Right cardiac atrium (tissue), 5 donors: ENCODE data around the gene ZRANB3. TPM values are rescaled to one million over a fixed set of nuclear protein-coding genes. Genes with fewer than 3 reads are reported as not detected.

Experiments used
- ATAC-seq, 2 donors: fragments of 200-7000 bp; cut with Tn5 transposase; one replicate each; pipeline versions ENCODE4 v1.8.0 to v1.9.1; 2020; ENCODE audit warnings: moderate library complexity in 2 of 2, mild to moderate bottlenecking in 1 of 2
- DNase-seq, 3 donors: peaks; one replicate each; pipeline ENCODE4 v3.0.0-alpha.2; 2020
- H3K27ac ChIP-seq: one replicate; pipeline ENCODE4 v1.5.1; 2013; ENCODE audit warnings: mild to moderate bottlenecking, low read length, control low read depth, moderate library complexity
- H3K27me3 ChIP-seq: one replicate; pipeline ENCODE4 v1.6.1; 2013; ENCODE audit not compliant: control insufficient read depth, insufficient read depth
- H3K4me1 ChIP-seq: one replicate; pipeline ENCODE4 v1.6.1; 2013; ENCODE audit warnings: low read length; ENCODE audit not compliant: control insufficient read depth, insufficient read depth
- H3K4me3 ChIP-seq: one replicate; pipeline ENCODE4 v1.5.1; 2013; ENCODE audit warnings: low read length, control low read depth
- H3K9me3 ChIP-seq: one replicate; pipeline ENCODE4 v1.6.1; 2013; ENCODE audit warnings: low read length; ENCODE audit not compliant: control insufficient read depth
- WGBS: extraction: QIAGEN DNeasy Blood & Tissue Kit; methylation state at CpG from one replicate; pipeline ENCODE4 v1.1.7; 2013; 5-methylcytosine and 5-hydroxymethylcytosine counted together
- intact Hi-C, 4 donors: fragments of 100-400 bp; cut with DNase I; formaldehyde crosslinking; loops; one replicate each; pipeline versions ENCODE4 v1.11.0 to v1.14.0; 2022 to 2023
- polyA plus RNA-seq: library from polyadenylated mRNA; stranded (reverse); fragments of 200-250 nt; gene quantifications from one replicate; pipeline ENCODE4 v1.2.3, GENCODE V29; 2013
- total RNA-seq, 4 donors: library from RNA; stranded (reverse); fragmentation: NEBNext Ultra II Directional; extraction: Animal tissue kit (Norgen Biotek cat#: 25700); gene quantifications; one replicate each; pipeline ENCODE4 v1.2.1, GENCODE V29; 2021
- donor health status: healthy with polysubstance abuse.
- donor health status: DM: no; HTN: yes; CAD: no.
- donor health status: DM: no; HTN: no; CAD: no.
- donor health status: DM: no; HTN: yes; CAD: no; lungs with severe emphysema.
- donor health status: DM: yes; HTN: yes; CAD: no.

ZRANB3 gene
- total and polyA plus RNA-seq, 5 donors, result 0.88 to 4.1 (median 2.6) TPM

DNA sequence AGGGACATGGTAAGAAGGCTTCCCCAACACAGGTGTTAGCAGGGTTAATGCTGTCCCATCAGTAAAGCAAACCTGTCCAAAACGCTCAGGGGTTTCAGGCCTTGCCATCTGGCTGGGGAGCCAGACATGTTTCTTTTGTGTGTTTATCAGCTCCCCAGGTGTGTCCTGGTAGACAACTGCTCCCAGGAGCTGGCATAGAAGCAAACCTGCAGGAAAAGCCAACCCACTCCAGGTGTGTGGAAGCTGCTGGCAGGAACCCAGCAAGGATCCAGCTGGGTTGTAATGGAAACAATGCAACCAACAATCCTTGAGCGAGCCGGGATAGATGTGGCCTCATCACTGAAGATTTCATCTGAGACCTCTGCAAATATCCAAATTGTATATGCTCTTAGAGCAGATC, 355.8 kb downstream of the ZRANB3 start:
- no peaks in the 10 kb centered on the region for H3K4me1 ChIP-seq
- intact Hi-C loops, result no loop called here
- no peak overlapping the region for H3K4me3 ChIP-seq
- no peak overlapping the region for H3K27ac ChIP-seq
- H3K9me3 ChIP-seq, result no peaks in the 10 kb centered on the region
- no peaks in the 10 kb centered on the region for H3K27me3 ChIP-seq
- WGBS, result 84% methylated on average over 3 of the region's 3 CpGs
- ATAC-seq (no peak), DNase-seq (no peak)

DNA sequence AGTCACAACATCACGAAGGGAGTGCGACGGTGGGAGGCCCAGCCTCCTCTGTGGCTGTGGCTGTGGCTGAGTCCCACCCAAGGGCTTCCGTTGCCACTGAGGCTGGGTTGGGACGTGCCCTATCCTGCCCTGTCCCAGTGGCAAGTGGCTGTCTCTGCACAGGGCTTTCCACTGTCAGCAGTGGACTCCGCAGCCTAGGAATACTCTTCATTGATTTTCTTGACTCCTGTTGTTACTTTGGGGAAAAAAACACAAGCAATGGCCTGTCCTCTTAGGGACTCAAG, 356.3 kb downstream of the ZRANB3 start:
- Histone ChIP-seq H3K9me3 (no peaks in the 10 kb centered on the region), H3K27me3 (no peaks in the 10 kb centered on the region), H3K4me1 (no peaks in the 10 kb centered on the region), H3K27ac (no peak overlapping the region), H3K4me3 (no peak overlapping the region)
- WGBS, result 91% methylated on average over 6 of the region's 6 CpGs
- ATAC-seq (peak; percentile 26 to 40), DNase-seq (no peak)
- intact Hi-C loops, result no loop called here

DNA sequence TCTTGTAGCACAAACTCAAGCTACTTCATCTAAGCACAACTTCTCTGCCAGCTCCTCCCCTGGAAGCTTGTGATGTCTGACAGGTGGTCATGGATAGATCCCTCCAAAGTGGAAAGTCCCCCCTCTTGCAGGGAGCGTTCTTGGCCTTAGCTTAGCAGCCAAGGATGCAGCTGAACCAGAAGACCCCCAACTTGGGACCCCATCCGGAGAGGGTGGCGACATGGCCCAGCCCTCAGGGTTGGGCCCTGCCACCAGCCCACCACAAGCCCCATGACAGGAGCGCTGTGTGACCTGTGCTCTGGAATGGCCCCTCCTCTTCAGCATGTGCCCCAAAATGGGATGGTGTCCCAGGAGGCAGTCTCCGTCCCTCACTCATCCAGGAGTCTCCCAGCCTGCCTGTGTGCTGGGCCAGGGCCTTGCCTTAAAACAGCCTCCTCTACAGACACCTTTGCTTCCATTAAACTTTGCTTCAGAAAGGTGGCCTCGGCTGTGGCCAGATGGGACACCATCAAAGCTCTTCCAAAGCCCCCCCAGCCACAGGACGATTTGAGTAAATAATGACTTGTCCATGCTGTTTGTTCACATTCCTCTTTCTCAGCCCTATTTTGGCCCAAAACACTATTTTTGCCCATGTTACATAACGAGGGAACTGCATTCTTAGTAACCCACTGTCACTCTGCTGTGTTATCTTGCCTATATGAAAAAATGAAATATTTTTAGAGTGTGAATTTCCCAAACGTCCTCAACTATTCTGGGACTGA, 356.8 kb downstream of the ZRANB3 start:
- H3K27ac ChIP-seq, result no peak overlapping the region
- ATAC-seq (peak in 1 of 2 donors; percentile 42), DNase-seq (no peak)
- 84% methylated on average over 9 of the region's 9 CpGs for WGBS
- H3K4me3 ChIP-seq, result no peak overlapping the region
- no peaks in the 10 kb centered on the region for H3K27me3 ChIP-seq
- H3K4me1 ChIP-seq, result no peaks in the 10 kb centered on the region
- intact Hi-C loops, result no loop called here
- H3K9me3 ChIP-seq, result no peaks in the 10 kb centered on the region

GRCh38 chr2:135169900-135170753, 360.9 kb downstream of the ZRANB3 start:
- Histone ChIP-seq H3K4me1 (no peaks in the 10 kb centered on the region), H3K9me3 (no peaks in the 10 kb centered on the region), H3K27me3 (no peaks in the 10 kb centered on the region), H3K27ac (no peak overlapping the region), H3K4me3 (no peak overlapping the region)
- WGBS, result 94% methylated on average over 11 of the region's 11 CpGs
- no peak for DNase-seq
- no peak for ATAC-seq
- intact Hi-C loops, result no loop called here

DNA sequence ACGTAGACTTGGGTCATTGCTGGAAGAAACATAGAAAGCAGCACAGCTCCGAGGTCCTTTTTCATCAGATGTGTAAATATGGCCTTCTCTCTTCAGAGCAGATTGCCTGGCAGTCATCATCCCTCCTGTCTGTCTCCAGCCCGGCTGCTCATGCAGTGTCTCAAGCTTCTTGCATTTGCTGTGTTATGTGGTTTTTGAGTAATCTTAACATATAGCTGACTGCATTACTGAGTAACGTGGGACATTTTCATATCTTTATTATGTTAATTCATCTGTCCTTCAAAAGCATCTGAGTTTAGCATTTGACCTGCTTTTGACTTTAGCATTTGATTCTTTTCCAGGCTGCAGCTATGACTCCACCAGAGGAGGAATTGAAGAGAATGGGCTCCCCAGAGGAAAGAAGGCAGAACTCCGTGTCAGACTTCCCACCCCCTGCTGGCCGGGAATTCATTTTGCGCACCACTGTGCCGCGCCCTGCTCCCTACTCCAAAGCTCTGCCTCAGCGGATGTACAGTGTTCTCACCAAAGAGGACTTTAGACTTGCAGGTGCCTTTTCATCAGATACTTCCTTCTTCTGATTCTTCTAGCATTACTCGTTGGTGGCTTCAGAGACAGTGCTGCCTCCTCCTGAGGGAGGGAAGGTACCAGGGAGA, 362.7 kb downstream of the ZRANB3 start:
- Histone ChIP-seq H3K27me3 (no peaks in the 10 kb centered on the region), H3K9me3 (no peaks in the 10 kb centered on the region), H3K4me1 (no peaks in the 10 kb centered on the region), H3K27ac (no peak overlapping the region), H3K4me3 (no peak overlapping the region)
- WGBS, result 90% methylated on average over 11 of the region's 11 CpGs
- no peak for DNase-seq
- intact Hi-C loops, result no loop called here
- peak in 1 of 2 donors; percentile 36 for ATAC-seq

- 96% methylated on average over 1 of the region's 1 CpG for WGBS
- no peak for ATAC-seq
- Histone ChIP-seq H3K4me1 (no peaks in the 10 kb centered on the region), H3K27ac (no peak overlapping the region), H3K4me3 (no peak overlapping the region), H3K9me3 (no peaks in the 10 kb centered on the region), H3K27me3 (no peaks in the 10 kb centered on the region)
- DNase-seq, result no peak
- intact Hi-C loops, result no loop called here
Measured at GRCh38 chr2:135167273-135167672, 363.7 kb downstream of the ZRANB3 start.

DNA sequence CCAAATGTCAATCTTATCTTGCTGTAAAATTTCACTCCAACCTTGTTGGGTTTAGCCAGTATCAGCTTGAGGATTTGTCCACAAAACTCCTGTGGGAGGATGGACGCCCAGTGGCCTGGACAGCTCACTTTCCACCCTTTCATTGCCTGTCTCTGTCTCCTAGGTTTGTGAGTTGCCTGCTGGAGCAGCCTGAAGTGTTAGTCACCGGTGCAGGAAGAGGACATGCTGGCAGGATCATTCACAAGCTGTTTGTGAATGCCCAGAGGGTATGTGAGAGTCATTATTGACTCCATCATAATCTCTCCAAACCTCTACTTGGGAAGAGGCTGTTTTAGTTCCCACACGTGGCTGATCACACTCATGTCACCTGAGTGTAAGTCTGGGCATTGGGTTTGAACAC, 366.6 kb downstream of the ZRANB3 start:
- H3K4me3 ChIP-seq, result no peak overlapping the region
- DNase-seq (no peak), ATAC-seq (no peak)
- H3K9me3 ChIP-seq, result no peaks in the 10 kb centered on the region
- H3K4me1 ChIP-seq, result no peaks in the 10 kb centered on the region
- H3K27me3 ChIP-seq, result no peaks in the 10 kb centered on the region
- WGBS, result 76% methylated on average over 3 of the region's 3 CpGs
- intact Hi-C loops, result no loop called here
- H3K27ac ChIP-seq, result no peak overlapping the region

- WGBS, result 92% methylated on average over 5 of the region's 5 CpGs
- intact Hi-C loops, result no loop called here
Measured at GRCh38 chr2:135163901-135164300, 367.1 kb downstream of the ZRANB3 start.

DNA sequence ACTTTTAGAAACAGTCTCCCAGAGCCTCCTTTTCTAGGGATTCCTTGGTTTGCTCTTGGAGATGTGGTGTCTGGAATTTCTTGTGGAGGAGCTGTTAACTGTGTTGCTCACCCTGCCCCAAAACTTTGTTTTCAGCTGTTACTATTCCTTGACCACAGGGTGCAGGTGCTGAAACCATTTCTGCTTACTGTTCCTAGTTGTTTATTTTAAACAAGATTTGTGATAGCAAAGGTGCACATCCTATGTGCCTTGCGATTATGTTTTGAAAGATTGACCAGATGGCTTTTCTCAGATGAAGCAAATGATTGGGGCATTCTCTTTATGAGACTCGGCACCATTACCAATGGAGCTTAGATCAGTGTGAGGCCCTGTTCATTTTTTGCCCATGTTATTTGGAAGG, 367.7 kb downstream of the ZRANB3 start:
- 93% methylated on average over 2 of the region's 2 CpGs for whole genome bisulfite sequencing
- Histone ChIP-seq H3K4me1 (no peaks in the 10 kb centered on the region), H3K4me3 (no peak overlapping the region), H3K27ac (no peak overlapping the region), H3K9me3 (no peaks in the 10 kb centered on the region), H3K27me3 (no peaks in the 10 kb centered on the region)
- DNase-seq, result no peak
- no peak for ATAC-seq
- intact Hi-C loops, result no loop called here

More at GRCh38 chr2:135163901-135164300, 367.1 kb downstream of the ZRANB3 start:
- ATAC-seq (no peak), DNase-seq (no peak)
- Histone ChIP-seq H3K27me3 (no peaks in the 10 kb centered on the region), H3K27ac (no peak overlapping the region), H3K4me1 (no peaks in the 10 kb centered on the region), H3K4me3 (no peak overlapping the region), H3K9me3 (no peaks in the 10 kb centered on the region)

DNA sequence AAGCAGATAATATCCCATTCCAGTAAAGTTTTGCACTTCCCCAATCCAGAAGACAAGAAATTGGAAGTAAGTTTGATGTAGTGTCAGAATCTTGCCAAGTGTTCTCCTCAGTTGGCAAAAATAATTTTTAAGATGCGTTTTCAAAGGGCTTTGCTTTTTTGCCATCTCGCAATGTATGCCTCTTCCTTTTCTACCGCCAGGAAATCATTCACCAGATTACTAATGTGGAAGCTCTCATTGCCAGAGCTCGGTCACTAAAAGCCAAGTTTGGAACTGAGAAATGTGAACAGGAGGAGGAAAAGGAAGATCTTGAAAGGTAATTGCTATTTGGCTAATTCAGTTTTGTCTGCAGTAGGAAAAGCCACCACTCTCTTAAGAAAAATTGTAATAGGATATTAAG, 368.2 kb downstream of the ZRANB3 start:
- Histone ChIP-seq H3K27ac (no peak overlapping the region), H3K4me3 (no peak overlapping the region), H3K27me3 (no peaks in the 10 kb centered on the region), H3K9me3 (no peaks in the 10 kb centered on the region), H3K4me1 (no peaks in the 10 kb centered on the region)
- 64% methylated on average over 4 of the region's 4 CpGs for WGBS
- intact Hi-C loops, result no loop called here
- ATAC-seq (no peak), DNase-seq (no peak)

- ATAC-seq, result no peak
- intact Hi-C loops, result no loop called here
- no peaks in the 10 kb centered on the region for H3K4me1 ChIP-seq
- WGBS, result 90% methylated on average over 5 of the region's 5 CpGs
- H3K27ac ChIP-seq, result no peak overlapping the region
- no peaks in the 10 kb centered on the region for H3K9me3 ChIP-seq
- no peaks in the 10 kb centered on the region for H3K27me3 ChIP-seq
- H3K4me3 ChIP-seq, result no peak overlapping the region
- no peak for DNase-seq
Measured at GRCh38 chr2:135162377-135162776, 368.6 kb downstream of the ZRANB3 start.
